ENCODE data around the gene YY1.
"Not testable (repeated sequence)": the region's sequence is repeated elsewhere in the genome, so short reads cannot be mapped to it uniquely, and the experiment has no call there.

The YY1 gene

GRCh38 chr14:100283984-100284881 is 45.3 kb downstream of the YY1 start:
- Histone ChIP-seq H3K27ac (ENCODE audit: insufficient read depth, low read depth, low read length, poor library complexity, severe bottlenecking) (peak overlapping the region; percentile 31), H3K9me3 (ENCODE audit: control insufficient read depth, low read length) (no peaks in the 10 kb centered on the region), H3K4me1 (ENCODE audit: control insufficient read depth, insufficient read depth, low read length) (no peaks in the 10 kb centered on the region), H3K4me3 (ENCODE audit: insufficient read depth, low read depth, low read length) (no peak overlapping the region), H3K27me3 (ENCODE audit: control insufficient read depth, insufficient read depth, low read length, poor library complexity, severe bottlenecking) (no peaks in the 10 kb centered on the region), H3K36me3 (ENCODE audit: control insufficient read depth, insufficient read depth, low read length) (no peaks in the 10 kb centered on the region)
- WGBS, 2 experiments: 82 to 84% methylated on average over 26 of the region's 26 CpGs

GRCh38 chr14:100285021-100285912 is 46.3 kb downstream of the YY1 start:
- Histone ChIP-seq H3K4me3 (ENCODE audit: insufficient read depth, low read depth, low read length) (peak overlapping the region; percentile 68), H3K27me3 (ENCODE audit: control insufficient read depth, insufficient read depth, low read length, poor library complexity, severe bottlenecking) (no peaks in the 10 kb centered on the region), H3K36me3 (ENCODE audit: control insufficient read depth, insufficient read depth, low read length) (no peaks in the 10 kb centered on the region), H3K9me3 (ENCODE audit: control insufficient read depth, low read length) (no peaks in the 10 kb centered on the region), H3K27ac (ENCODE audit: insufficient read depth, low read depth, low read length, poor library complexity, severe bottlenecking) (peak overlapping the region; percentile 53), H3K4me1 (ENCODE audit: control insufficient read depth, insufficient read depth, low read length) (peaks cover under 1% of the 10 kb centered on the region)
- WGBS, 2 experiments: 5 to 6% methylated on average over 81 to 82 of the region's 82 CpGs

DNA sequence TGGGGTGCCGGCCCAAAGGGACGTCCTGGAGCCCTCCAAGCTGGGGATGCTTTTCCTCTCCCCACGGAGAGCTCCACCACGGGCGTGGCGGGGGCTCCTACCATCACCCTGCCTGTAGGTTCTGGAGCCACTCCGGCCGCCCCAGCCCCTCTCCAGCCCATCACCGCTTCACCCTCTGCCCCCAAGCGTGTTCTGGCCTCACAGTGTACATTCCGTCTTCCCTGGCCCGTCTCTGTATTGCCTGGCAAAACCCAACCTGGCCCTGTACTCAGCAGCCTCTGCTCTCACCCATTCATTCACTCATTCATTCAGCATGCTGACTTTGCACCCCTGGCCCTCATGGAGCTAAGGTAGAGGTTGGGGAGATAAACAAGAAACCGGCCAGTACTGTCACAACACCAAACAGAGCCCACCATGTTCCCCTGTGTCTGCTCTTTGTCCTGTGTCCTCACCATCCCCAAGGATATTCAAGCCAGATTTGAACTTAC is 47.0 kb downstream of the YY1 start:
- Histone ChIP-seq H3K36me3 (ENCODE audit: control insufficient read depth, insufficient read depth, low read length) (no peaks in the 10 kb centered on the region), H3K27me3 (ENCODE audit: control insufficient read depth, insufficient read depth, low read length, poor library complexity, severe bottlenecking) (no peaks in the 10 kb centered on the region), H3K27ac (ENCODE audit: insufficient read depth, low read depth, low read length, poor library complexity, severe bottlenecking) (no peak overlapping the region), H3K9me3 (ENCODE audit: control insufficient read depth, low read length) (no peaks in the 10 kb centered on the region), H3K4me1 (ENCODE audit: control insufficient read depth, insufficient read depth, low read length) (peaks cover 8% of the 10 kb centered on the region), H3K4me3 (ENCODE audit: insufficient read depth, low read depth, low read length) (peak overlapping the region; percentile 68)
- WGBS, 2 experiments: 70 to 72% methylated on average over 13 of the region's 13 CpGs

- 80 to 91% methylated on average over 9 of the region's 10 CpGs for WGBS, 2 experiments
- no peaks in the 10 kb centered on the region for H3K9me3 ChIP-seq (ENCODE audit: control insufficient read depth, low read length)
- no peak overlapping the region for H3K27ac ChIP-seq (ENCODE audit: insufficient read depth, low read depth, low read length, poor library complexity, severe bottlenecking)
These were observed 47.7 kb downstream of the YY1 start for GRCh38 chr14:100286484-100287191.

GRCh38 chr14:100287202-100287997 is 48.5 kb downstream of the YY1 start:
- Histone ChIP-seq H3K27ac (ENCODE audit: insufficient read depth, low read depth, low read length, poor library complexity, severe bottlenecking) (no peak overlapping the region), H3K9me3 (ENCODE audit: control insufficient read depth, low read length) (no peaks in the 10 kb centered on the region), H3K4me1 (ENCODE audit: control insufficient read depth, insufficient read depth, low read length) (peaks cover 12% of the 10 kb centered on the region), H3K27me3 (ENCODE audit: control insufficient read depth, insufficient read depth, low read length, poor library complexity, severe bottlenecking) (no peaks in the 10 kb centered on the region), H3K4me3 (ENCODE audit: insufficient read depth, low read depth, low read length) (no peak overlapping the region), H3K36me3 (ENCODE audit: control insufficient read depth, insufficient read depth, low read length) (peaks cover 8% of the 10 kb centered on the region)
- WGBS, 2 experiments: 75 to 79% methylated on average over 11 of the region's 12 CpGs

More at GRCh38 chr14:100286484-100287191, 47.7 kb downstream of the YY1 start:
- Histone ChIP-seq H3K36me3 (ENCODE audit: control insufficient read depth, insufficient read depth, low read length) (peaks cover under 1% of the 10 kb centered on the region), H3K4me1 (ENCODE audit: control insufficient read depth, insufficient read depth, low read length) (peaks cover 12% of the 10 kb centered on the region), H3K27me3 (ENCODE audit: control insufficient read depth, insufficient read depth, low read length, poor library complexity, severe bottlenecking) (no peaks in the 10 kb centered on the region), H3K4me3 (ENCODE audit: insufficient read depth, low read depth, low read length) (no peak overlapping the region)

GRCh38 chr14:100287998-100288295 is 49.0 kb downstream of the YY1 start:
- WGBS, 2 experiments: 91 to 95% methylated on average over 8 of the region's 8 CpGs
- not testable (repeated sequence) for H3K9me3 ChIP-seq (ENCODE audit: control insufficient read depth, low read length); H3K4me3 ChIP-seq (ENCODE audit: insufficient read depth, low read depth, low read length); H3K27me3 ChIP-seq (ENCODE audit: control insufficient read depth, insufficient read depth, low read length, poor library complexity, severe bottlenecking); H3K36me3 ChIP-seq (ENCODE audit: control insufficient read depth, insufficient read depth, low read length); H3K27ac ChIP-seq (ENCODE audit: insufficient read depth, low read depth, low read length, poor library complexity, severe bottlenecking)
- peaks cover 12% of the 10 kb centered on the region for H3K4me1 ChIP-seq (ENCODE audit: control insufficient read depth, insufficient read depth, low read length)

DNA sequence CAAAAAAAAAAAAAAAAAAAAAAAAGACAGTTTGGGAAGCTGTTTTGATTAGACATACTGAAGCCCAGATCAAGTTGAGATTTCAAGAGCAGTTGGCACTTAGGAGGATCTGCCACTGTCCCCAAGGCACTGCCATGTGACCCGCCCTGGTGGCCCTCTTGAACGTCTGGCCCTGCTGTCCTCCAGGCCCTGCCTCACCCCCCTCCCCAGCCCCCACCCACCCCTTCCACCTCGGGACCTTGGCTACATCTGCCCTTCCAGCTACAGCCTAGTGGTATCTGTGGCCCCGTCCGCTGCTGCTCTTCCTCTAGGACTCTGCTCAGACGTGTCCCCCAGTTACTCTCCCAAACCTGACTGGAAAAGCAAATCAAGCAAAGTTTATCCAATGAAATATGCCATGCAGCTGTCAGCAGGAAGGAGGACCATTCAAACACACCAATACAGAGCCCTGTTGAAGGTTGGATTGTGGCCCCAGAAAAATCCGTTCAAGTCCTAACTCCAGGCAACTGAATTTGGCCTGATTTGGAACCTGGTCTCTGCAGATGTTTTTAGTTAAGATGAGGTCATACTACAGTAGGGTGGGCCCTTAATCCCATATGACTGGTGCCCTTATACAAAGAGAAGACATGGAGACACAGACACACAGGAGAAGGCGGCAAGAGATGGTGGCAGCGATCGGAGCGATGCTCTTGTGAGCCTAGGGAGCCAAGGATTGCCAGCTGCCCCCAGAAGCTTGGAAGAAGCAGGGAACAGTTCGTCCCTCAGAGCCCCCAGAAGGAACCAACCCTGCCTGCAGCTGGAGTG is 49.6 kb downstream of the YY1 start:
- H3K27ac ChIP-seq (ENCODE audit: insufficient read depth, low read depth, low read length, poor library complexity, severe bottlenecking): no peak overlapping the region

GRCh38 chr14:100289916-100290606 is 51.1 kb downstream of the YY1 start:
- H3K9me3 ChIP-seq (ENCODE audit: control insufficient read depth, low read length): no peaks in the 10 kb centered on the region
- H3K4me3 ChIP-seq (ENCODE audit: insufficient read depth, low read depth, low read length): no peak overlapping the region
- 76 to 80% methylated on average over 9 of the region's 9 CpGs for WGBS, 2 experiments
- H3K27me3 ChIP-seq (ENCODE audit: control insufficient read depth, insufficient read depth, low read length, poor library complexity, severe bottlenecking): no peaks in the 10 kb centered on the region
- peaks cover 12% of the 10 kb centered on the region for H3K4me1 ChIP-seq (ENCODE audit: control insufficient read depth, insufficient read depth, low read length)
- H3K27ac ChIP-seq (ENCODE audit: insufficient read depth, low read depth, low read length, poor library complexity, severe bottlenecking): no peak overlapping the region
- H3K36me3 ChIP-seq (ENCODE audit: control insufficient read depth, insufficient read depth, low read length): peaks cover 9% of the 10 kb centered on the region

More for the DNA sequence above, 49.6 kb downstream of the YY1 start:
- 88 to 89% methylated on average over 12 of the region's 12 CpGs for WGBS, 2 experiments
- H3K4me1 ChIP-seq (ENCODE audit: control insufficient read depth, insufficient read depth, low read length): peaks cover 12% of the 10 kb centered on the region
- no peaks in the 10 kb centered on the region for H3K9me3 ChIP-seq (ENCODE audit: control insufficient read depth, low read length)
- no peaks in the 10 kb centered on the region for H3K27me3 ChIP-seq (ENCODE audit: control insufficient read depth, insufficient read depth, low read length, poor library complexity, severe bottlenecking)
- no peak overlapping the region for H3K4me3 ChIP-seq (ENCODE audit: insufficient read depth, low read depth, low read length)
- H3K36me3 ChIP-seq (ENCODE audit: control insufficient read depth, insufficient read depth, low read length): peaks cover 9% of the 10 kb centered on the region
